GM10266 (cell line): Measurements from ENCODE around the gene ITIH5.
"Not testable (repeated sequence)": the region's sequence is repeated elsewhere in the genome, so short reads cannot be mapped to it uniquely, and the experiment has no call there.

Experiments
- DNase-seq: peaks from one replicate; pipeline ENCODE4 v3.0.0; 2012; ENCODE audit errors: extremely low spot score
- TF ChIP-seq, protein P1 (sequence below): IDR thresholded peaks from 2 replicates; pipeline ENCODE4 v1.5.1; 2012; ENCODE audit warnings: mild to moderate bottlenecking, low read depth; ENCODE audit not compliant: control insufficient read depth, insufficient read depth; ENCODE audit errors: missing control alignments

Gene ITIH5

DNA sequence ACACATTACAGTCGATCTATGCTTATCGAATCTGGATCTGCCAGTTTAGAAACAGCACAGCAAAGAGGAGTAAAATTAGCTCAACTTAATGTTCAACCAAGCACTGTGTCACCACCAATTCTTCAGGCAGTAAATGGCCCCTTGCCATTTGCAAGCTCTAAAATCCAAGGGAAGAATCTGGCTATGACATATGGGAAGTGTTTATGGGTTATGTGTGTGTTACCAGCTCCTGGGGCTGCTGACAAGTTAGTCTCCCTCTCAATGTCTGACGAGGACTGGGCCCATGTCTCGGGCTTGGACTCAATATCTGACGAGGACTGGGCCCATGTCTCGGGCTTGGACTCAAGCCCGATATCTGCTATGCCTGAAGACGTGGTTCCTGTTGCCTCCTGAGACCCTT lies 30.7 kb upstream of the ITIH5 start:
- TF ChIP-seq, protein P1, sequence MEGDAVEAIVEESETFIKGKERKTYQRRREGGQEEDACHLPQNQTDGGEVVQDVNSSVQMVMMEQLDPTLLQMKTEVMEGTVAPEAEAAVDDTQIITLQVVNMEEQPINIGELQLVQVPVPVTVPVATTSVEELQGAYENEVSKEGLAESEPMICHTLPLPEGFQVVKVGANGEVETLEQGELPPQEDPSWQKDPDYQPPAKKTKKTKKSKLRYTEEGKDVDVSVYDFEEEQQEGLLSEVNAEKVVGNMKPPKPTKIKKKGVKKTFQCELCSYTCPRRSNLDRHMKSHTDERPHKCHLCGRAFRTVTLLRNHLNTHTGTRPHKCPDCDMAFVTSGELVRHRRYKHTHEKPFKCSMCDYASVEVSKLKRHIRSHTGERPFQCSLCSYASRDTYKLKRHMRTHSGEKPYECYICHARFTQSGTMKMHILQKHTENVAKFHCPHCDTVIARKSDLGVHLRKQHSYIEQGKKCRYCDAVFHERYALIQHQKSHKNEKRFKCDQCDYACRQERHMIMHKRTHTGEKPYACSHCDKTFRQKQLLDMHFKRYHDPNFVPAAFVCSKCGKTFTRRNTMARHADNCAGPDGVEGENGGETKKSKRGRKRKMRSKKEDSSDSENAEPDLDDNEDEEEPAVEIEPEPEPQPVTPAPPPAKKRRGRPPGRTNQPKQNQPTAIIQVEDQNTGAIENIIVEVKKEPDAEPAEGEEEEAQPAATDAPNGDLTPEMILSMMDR: no peak
- no peak for DNase-seq

DNA sequence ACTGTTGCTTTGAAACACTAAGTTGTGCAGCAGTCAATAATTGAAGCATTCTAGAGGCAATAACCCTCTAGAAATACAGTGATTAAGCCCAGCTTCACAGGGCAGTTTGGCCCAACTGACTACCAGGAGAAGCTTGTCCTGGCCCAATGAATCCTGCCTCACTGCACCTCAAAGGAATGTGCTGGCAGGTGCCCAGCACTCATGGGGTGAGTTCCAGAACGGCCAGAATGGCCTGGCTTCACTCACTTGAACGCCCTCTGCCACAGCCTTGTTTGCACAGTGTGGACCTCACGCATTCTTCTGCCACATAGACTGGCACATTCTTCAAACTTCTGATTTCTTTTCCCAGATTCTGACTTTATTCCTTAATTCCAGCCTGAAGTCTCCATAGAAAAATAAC lies 29.8 kb upstream of the ITIH5 start:
- no peak for DNase-seq
- TF ChIP-seq, protein P1: no peak

DNA sequence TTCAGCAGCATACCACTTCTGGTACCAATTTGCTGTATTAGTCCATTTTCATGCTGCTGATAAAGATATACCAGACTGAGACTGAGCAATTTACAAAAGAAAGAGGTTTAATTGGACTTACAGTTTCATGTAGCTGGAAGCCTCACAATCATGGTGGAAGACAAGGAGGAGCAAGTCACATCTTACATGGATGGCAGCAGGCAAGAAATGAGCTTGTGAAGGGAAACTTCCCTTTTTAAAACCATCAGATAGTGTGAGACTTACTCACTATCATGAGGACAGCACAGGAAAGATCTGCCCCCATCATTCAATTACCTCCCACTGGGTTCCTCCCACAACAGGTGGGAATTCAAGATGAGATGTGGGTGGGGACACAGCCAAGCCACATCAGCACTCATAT lies 26.4 kb upstream of the ITIH5 start:
- DNase-seq: not testable (repeated sequence)

DNA sequence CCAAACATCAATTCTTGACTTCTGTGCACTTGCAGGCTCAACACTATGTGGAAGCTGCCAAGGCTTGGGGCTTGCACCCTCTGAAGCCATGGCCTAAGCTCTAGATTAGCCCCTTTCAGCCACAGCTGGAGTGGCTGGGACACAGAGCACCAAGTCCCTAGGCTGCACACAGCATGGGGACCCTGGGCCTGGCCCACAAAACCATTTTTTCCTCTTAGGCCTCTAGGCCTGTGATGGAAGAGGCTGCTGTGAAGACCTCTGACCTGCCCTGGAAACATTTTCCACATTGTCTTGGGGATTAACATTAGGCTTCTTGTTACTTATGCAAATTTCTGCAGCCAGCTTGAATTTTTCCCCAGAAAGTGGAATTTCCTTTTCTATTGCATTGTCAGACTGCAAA lies 25.6 kb upstream of the ITIH5 start:
- not testable (repeated sequence) for DNase-seq

DNA sequence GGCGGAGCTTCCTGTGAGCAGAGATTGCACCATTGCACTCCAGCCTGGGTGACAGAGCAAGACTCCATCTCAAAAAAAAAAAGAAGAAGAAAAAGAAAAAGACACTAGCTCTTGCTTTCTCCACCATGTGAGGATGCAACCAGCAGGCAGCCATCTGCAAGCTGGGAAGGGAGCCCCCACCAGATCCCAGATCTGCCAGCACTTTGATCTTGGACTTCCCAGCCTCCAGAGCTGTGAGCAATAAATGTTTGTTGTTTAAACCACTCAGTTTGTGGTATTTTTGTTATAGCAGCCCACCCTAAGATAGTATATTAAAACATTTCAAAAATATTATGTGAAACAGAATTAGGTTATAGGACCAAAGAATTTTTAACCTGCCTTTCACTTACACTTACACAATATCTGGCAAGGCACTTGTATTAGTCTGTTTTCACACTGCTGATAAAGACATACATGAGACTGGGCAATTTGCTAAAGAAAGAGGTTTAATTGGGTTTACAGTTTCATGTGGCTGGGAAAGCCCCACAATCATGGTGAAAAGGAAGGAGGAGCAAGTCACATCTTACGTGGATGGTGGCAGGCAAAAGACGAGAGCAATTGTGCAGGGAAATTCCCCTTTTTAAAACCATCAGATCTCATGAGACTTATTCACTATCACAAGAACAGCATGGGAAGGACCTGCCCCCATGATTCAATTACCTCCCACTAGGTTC lies 24.3 kb upstream of the ITIH5 start:
- DNase-seq: not testable (repeated sequence)

DNA sequence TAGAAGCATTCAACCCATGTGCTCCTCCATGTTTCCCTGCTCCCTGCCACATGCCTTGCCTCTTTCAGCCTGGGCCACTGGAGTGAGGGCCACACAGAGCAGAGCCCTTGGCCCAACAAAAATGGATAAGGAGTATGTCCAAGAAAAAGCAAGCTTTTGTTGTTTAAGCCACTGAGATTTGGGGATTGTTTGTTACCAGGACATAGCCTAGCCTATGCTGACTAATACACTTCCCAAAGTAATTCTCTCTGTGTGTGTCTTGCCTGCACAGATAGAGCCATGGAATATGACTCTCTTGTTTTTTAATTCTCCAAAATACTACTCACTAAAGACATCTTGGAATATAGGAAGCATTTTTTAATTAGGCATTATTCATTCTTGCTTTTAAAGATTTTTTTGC lies 22.8 kb upstream of the ITIH5 start:
- TF ChIP-seq, protein P1: no peak
- DNase-seq: no peak

DNA sequence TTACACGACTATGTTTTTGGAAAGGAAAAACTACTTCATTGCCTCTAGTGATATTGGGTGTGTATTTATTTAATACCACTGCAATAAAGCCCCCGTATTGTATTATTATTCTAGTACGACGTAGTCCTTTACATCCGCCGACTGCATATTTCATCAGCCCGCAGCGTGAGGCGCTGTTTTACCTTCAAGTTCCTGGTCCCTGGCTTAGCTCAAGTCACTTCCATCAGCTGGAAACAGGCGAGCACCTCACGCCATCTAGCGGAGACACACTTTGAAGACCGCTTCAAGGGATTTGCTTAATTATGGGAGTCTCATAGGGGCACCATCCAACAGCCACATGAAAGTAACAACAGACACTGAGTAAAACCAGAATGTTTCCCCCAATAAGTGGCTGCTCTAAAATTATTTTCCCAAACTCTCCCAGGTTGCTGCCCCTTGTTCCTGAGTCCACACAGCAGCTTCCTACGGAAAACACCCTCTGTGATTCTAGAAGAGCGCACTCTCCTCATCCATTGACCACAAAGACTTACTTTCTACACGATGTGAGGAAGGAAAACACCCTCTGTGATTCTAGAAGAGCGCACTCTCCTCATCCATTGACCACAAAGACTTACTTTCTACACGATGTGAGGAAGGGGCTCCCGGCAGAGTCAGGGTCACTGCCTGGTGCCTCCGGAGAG lies 20.6 kb upstream of the ITIH5 start:
- TF ChIP-seq, protein P1: peak; percentile 87
- DNase-seq: peak; percentile 76

DNA sequence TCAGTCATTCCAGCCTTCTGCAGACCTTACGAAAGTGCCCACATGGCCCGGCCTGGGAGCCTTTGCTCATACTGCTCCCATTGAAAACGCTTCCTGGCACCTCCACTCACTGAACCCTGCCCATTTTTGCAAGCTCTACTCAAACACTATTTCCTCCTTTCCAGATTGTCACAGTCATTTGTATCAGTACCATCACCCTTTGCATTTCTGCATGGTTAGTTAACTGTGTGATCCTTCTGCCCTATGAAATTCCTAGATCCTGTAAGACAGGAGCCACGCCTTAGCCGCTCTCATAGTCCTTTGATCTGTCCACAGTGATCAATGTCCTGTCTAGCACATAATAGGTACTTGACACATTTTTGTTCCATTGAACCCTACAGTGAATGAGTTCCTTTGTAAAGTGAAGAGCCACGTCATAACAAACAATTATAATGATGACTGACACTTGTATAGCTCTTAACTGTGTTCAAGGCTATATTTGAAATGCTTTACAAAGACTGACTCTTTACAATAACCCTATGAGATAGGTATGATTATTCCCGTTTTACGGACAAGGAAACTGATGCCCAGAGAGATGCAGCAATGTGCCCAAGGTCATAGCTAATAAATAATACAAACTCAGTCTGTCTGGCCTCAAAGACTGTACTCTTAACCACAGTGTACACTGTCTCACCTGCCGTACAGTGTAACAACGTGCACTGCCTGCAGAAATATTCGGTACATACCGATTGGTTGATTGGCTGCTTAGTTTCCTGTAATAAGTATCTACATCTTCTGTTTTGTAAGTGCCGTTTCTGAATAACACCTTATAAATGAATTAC lies 19.8 kb upstream of the ITIH5 start:
- DNase-seq: no peak
- TF ChIP-seq, protein P1: no peak

DNA sequence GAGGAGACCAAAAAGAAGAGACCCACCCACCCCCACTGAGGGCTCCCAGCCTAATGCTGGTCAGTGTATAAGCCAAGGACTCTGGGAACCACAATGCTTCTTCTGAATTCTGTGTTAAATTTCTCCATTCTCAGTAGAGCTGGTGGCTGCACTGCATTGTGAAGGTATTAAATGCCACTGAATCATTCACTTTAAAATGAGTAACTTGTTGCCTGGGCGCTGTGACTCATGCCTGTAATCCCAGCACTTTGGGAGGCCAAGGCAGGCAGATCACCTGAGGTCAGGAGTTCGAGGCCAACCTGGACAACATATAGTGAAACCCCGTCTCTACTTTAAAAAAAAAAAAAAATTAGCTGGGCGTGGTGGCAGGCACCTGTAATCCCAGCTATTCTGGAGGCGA lies 13.3 kb upstream of the ITIH5 start:
- not testable (repeated sequence) for DNase-seq
